ENCODE data around the gene ADGRG1.

DNA sequence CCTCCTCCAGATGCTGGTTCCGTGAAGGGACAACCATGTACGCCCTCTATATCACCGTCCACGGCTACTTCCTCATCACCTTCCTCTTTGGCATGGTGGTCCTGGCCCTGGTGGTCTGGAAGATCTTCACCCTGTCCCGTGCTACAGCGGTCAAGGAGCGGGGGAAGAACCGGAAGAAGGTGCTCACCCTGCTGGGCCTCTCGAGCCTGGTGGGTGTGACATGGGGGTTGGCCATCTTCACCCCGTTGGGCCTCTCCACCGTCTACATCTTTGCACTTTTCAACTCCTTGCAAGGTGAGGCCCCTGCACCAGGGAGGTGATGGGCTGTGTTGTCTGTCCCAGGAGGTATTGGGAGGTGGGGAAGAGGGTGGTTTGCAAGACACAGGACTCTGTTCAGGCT, 57.2 kb downstream of the ADGRG1 start:
- no peak for TF ChIP-seq CTCF (IDR thresholded peaks at IDR 0.05; ENCODE audit: low read length)
- no peak for TF ChIP-seq EZH2 (optimal IDR thresholded peaks at IDR 0.05; ENCODE audit: low read depth, low read length)
